IMR-90 (cell line): ENCODE results near the gene NAT14. TPM values are rescaled to one million over a fixed set of nuclear protein-coding genes. Genes with fewer than 3 reads are reported as not detected.

Experiments used
- ATAC-seq: fragments of 200-7000 bp; cut with Tn5 transposase; 2 replicates; pipeline ENCODE4 v1.9.1; 2020; ENCODE audit warnings: low read depth, mild to moderate bottlenecking, moderate library complexity
- BruUV-seq: library from RNA; stranded (reverse); fragments of 400-500 nt; replicated peaks from 2 replicates; lab custom pipeline; 2021; lab: Mats Ljungman, UMichigan
- CTCF ChIA-PET: fragments of 300-600 bp; formaldehyde crosslinking; extraction: SDS; loops from one replicate; lab custom pipeline; 2021; ENCODE audit warnings: antibody characterized with exemption; lab: Yijun Ruan, JAX
- POLR2A ChIA-PET: fragments of 300-600 bp; sonication (Branson Sonifier 250); formaldehyde crosslinking; loops from one replicate; lab custom pipeline; 2022; ENCODE audit warnings: antibody characterized with exemption; ENCODE audit not compliant: unreplicated experiment; lab: Charles Lee
- DNase-seq: peaks from one replicate; pipeline ENCODE4 v3.0.0; 2013
- H2AFZ ChIP-seq: replicated peaks from 2 replicates; pipeline ENCODE3; 2013; ENCODE audit warnings: low read length, mild to moderate bottlenecking; ENCODE audit not compliant: poor library complexity
- H2AK5ac ChIP-seq: 2 replicates; pipeline ENCODE4 v1.6.1; 2013; ENCODE audit warnings: low read depth, low read length, inconsistent platforms
- H2AK9ac ChIP-seq: replicated peaks from 2 replicates; pipeline ENCODE3; 2013; ENCODE audit warnings: mild to moderate bottlenecking, low read depth, low read length, moderate library complexity; ENCODE audit not compliant: poor library complexity
- H2BK120ac ChIP-seq: 2 replicates; pipeline ENCODE4 v1.6.1; 2013; ENCODE audit warnings: low read depth, low read length, inconsistent platforms
- H2BK15ac ChIP-seq: 3 replicates; pipeline ENCODE4 v1.6.1; 2013; ENCODE audit warnings: low read depth, low read length, inconsistent platforms
- H2BK20ac ChIP-seq: 2 replicates; pipeline ENCODE4 v1.6.1; 2013; ENCODE audit warnings: low read depth, mild to moderate bottlenecking, inconsistent platforms, low read length, moderate library complexity
- H2BK5ac ChIP-seq: 2 replicates; pipeline ENCODE4 v1.6.1; 2013; ENCODE audit warnings: mild to moderate bottlenecking, low read depth, low read length, inconsistent platforms; ENCODE audit not compliant: poor library complexity, severe bottlenecking
- H3K14ac ChIP-seq: replicated peaks from 2 replicates; pipeline ENCODE4 v1.6.1; 2013; ENCODE audit warnings: low read depth, low read length, inconsistent platforms
- H3K18ac ChIP-seq: 2 replicates; pipeline ENCODE4 v1.6.1; 2013; ENCODE audit warnings: low read depth, low read length, control low read depth
- H3K23ac ChIP-seq: 2 replicates; pipeline ENCODE4 v1.6.1; 2013; ENCODE audit warnings: low read depth, low read length, inconsistent platforms
- H3K27ac ChIP-seq: 2 replicates; pipeline ENCODE4 v1.5.1; 2013; ENCODE audit warnings: mild to moderate bottlenecking, control low read depth, low read length; ENCODE audit not compliant: insufficient read depth
- H3K27me3 ChIP-seq: 2 replicates; pipeline ENCODE4 v1.6.1; 2013; ENCODE audit warnings: low read length; ENCODE audit not compliant: control insufficient read depth, insufficient read depth
- H3K36me3 ChIP-seq: 2 replicates; pipeline ENCODE4 v1.6.1; 2013; ENCODE audit warnings: low read length, mixed read lengths; ENCODE audit not compliant: control insufficient read depth, insufficient read depth
- H3K4ac ChIP-seq: 2 replicates; pipeline ENCODE4 v1.6.1; 2013; ENCODE audit warnings: low read depth, low read length, inconsistent platforms
- H3K4me1 ChIP-seq: 2 replicates; pipeline ENCODE4 v1.6.1; 2013; ENCODE audit warnings: low read length, mixed read lengths; ENCODE audit not compliant: control insufficient read depth, insufficient read depth
- H3K4me2 ChIP-seq: 2 replicates; pipeline ENCODE4 v1.6.1; 2013; ENCODE audit warnings: low read depth, mild to moderate bottlenecking, control low read depth, low read length, moderate library complexity
- H3K4me3 ChIP-seq: 2 replicates; pipeline ENCODE4 v1.5.1; 2013; ENCODE audit warnings: low read depth, mild to moderate bottlenecking, control low read depth, low read length, moderate library complexity; ENCODE audit not compliant: insufficient read depth
- H3K56ac ChIP-seq: 2 replicates; pipeline ENCODE4 v1.6.1; 2013; ENCODE audit warnings: low read length, inconsistent platforms; ENCODE audit not compliant: insufficient read depth; ENCODE audit errors: extremely low read depth
- H3K79me1 ChIP-seq, 2 experiments: 2 replicates each; pipeline ENCODE4 v1.6.1; 2013; ENCODE audit warnings: low read length in 2 of 2, inconsistent platforms in 1 of 2, low read depth in 1 of 2
- H3K9ac ChIP-seq: 2 replicates; pipeline ENCODE4 v1.6.1; 2013; ENCODE audit warnings: low read depth, low read length, control low read depth
- H3K9me1 ChIP-seq: 2 replicates; pipeline ENCODE4 v1.6.1; 2013; ENCODE audit warnings: low read length, inconsistent platforms; ENCODE audit not compliant: insufficient read depth
- H3K9me3 ChIP-seq: 2 replicates; pipeline ENCODE4 v1.6.1; 2013; ENCODE audit warnings: low read length; ENCODE audit not compliant: control insufficient read depth, insufficient read depth
- H4K20me1 ChIP-seq: 2 replicates; pipeline ENCODE4 v1.6.1; 2013; ENCODE audit warnings: low read length, inconsistent platforms; ENCODE audit not compliant: insufficient read depth
- H4K5ac ChIP-seq: 2 replicates; pipeline ENCODE4 v1.6.1; 2013; ENCODE audit warnings: mild to moderate bottlenecking, low read depth, low read length, control low read depth
- H4K8ac ChIP-seq, 2 experiments: 2 replicates each; pipeline ENCODE4 v1.6.1; 2013; ENCODE audit warnings: low read depth in 2 of 2, low read length in 2 of 2, control low read depth in 1 of 2, inconsistent platforms in 1 of 2
- H4K91ac ChIP-seq: 2 replicates; pipeline ENCODE4 v1.6.1; 2013; ENCODE audit warnings: low read depth, low read length, inconsistent platforms; ENCODE audit not compliant: insufficient read depth
- CEBPB ChIP-seq: IDR thresholded peaks from 2 replicates; pipeline ENCODE4 v1.6.1; 2012; ENCODE audit warnings: low read depth, low read length, improper control_type of control experiment
- MAZ ChIP-seq: IDR thresholded peaks from 2 replicates; pipeline ENCODE4 v1.6.1; 2012; ENCODE audit warnings: low read depth, mild to moderate bottlenecking, low read length, improper control_type of control experiment, moderate library complexity, borderline replicate concordance
- RFX5 ChIP-seq: IDR thresholded peaks from 2 replicates; pipeline ENCODE4 v1.8.0; 2012; ENCODE audit warnings: low read depth, mild to moderate bottlenecking, low read length, moderate library complexity
- SMC3 ChIP-seq: fragments of 150-350 bp; IDR thresholded peaks from 2 replicates; pipeline ENCODE4 v1.6.1; 2016; ENCODE audit warnings: low read depth, mild to moderate bottlenecking, antibody characterized with exemption, low read length, moderate library complexity
- WGBS, 2 experiments: methylation state at CpG; one replicate each; pipeline versions ENCODE4 v1.1.5 to v1.1.7; 2013; ENCODE audit warnings: missing lambda C conversion rate in 2 of 2; ENCODE audit not compliant: insufficient read length in 1 of 2; ENCODE audit errors: extremely low coverage in 2 of 2; 5-methylcytosine and 5-hydroxymethylcytosine counted together
- dilution Hi-C: fragments of 300-500 bp; cut with HindIII; formaldehyde crosslinking; loops from one replicate; pipeline ENCODE4 v1.14.3; 2018; ENCODE audit warnings: low sequenced_read_pairs; ENCODE audit not compliant: unreplicated experiment
- in situ Hi-C: fragments of 300-500 bp; cut with MboI; formaldehyde crosslinking; loops from 3 replicates; pipeline ENCODE4 v1.14.3; 2019; ENCODE audit warnings: low sequenced_read_pairs, inconsistent platforms, mixed read lengths
- intact Hi-C: fragments of 100-400 bp; cut with micrococcal nuclease; formaldehyde crosslinking; loops from 2 replicates; pipeline ENCODE4 v1.10.0; 2022
- polyA plus RNA-seq, 3 experiments: library from polyadenylated mRNA; depleted of rRNA; stranded (reverse); fragments of >200 nt; gene quantifications; 2 replicates each; pipeline ENCODE4 v1.2.3, GENCODE V29; 2012; ENCODE audit warnings: low replicate concordance in 1 of 3
- total RNA-seq: library from RNA; depleted of rRNA; stranded (reverse); fragments of >200 nt; gene quantifications from 2 replicates; pipeline ENCODE4 v1.2.3, GENCODE V29; 2012

NAT14 gene
- total and polyA plus RNA-seq, 2 of the 4 experiments (the other 2 are of a cell fraction), result 4.3 to 41.2 TPM

DNA sequence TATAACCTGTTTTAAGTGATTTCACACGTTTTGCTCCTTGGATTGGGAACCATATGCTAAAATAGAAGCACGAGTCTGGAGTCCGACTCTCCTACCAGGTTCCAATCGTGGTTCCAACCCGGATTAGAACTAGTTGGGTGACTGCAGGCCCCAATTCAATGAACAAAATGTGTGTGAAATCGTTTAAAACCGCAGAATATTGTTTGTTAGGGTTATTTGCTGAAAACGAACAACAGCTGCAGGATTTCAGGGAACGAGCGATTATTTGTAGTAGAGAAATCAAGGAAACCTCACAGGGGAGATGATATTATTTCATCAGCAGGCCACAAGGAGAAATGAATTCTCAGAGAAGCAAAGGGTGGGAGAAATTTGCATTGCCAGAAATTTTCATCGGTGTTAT is 20.0 kb downstream of the NAT14 start:
- ChIA-PET CTCF (interaction anchor here (0.7 to 2.0 kb wide), 4 partner anchors 10 to 38 kb away, joined by 3 to 24 read pairs (median 6); no protein-coding TSS in a partner anchor), POLR2A (no interaction called here)
- no peak overlapping the region for H2AK9ac ChIP-seq

More for the DNA sequence above, 20.0 kb downstream of the NAT14 start:
- no TSS peak for BruUV-seq
- dilution Hi-C loops, result no loop called here
- H4K20me1 ChIP-seq, result no peaks in the 10 kb centered on the region
- H3K56ac ChIP-seq, result no peak overlapping the region
- no peak overlapping the region for H4K91ac ChIP-seq
- no peaks in the 10 kb centered on the region for H3K9me1 ChIP-seq
- H3K4me2 ChIP-seq, result no peak overlapping the region
- DNase-seq (no peak), ATAC-seq (no peak)
- H3K27me3 ChIP-seq, result no peaks in the 10 kb centered on the region
- no peak overlapping the region for H4K8ac ChIP-seq
- H3K4ac ChIP-seq, result no peak overlapping the region
- TF ChIP-seq SMC3 (no peak), CEBPB (no peak), MAZ (no peak), RFX5 (no peak)
- H4K5ac ChIP-seq, result no peak overlapping the region
- no peak overlapping the region for H3K4me3 ChIP-seq
- intact Hi-C loops, result loop anchor here (1.0 to 5.0 kb wide), 3 partner anchors 38 to 364 kb away; partner anchors contain the start of gene UBE2S
- H3K9ac ChIP-seq, result no peak overlapping the region
- H3K27ac ChIP-seq, result no peak overlapping the region
- no peak overlapping the region for H3K18ac ChIP-seq
- in situ Hi-C loops, result no loop called here
- no peak overlapping the region for H3K23ac ChIP-seq
- H2AFZ ChIP-seq, result no peak overlapping the region
- no peak overlapping the region for H3K14ac ChIP-seq
- H3K79me1 ChIP-seq, result no peaks in the 10 kb centered on the region
- no peak overlapping the region for H2AK5ac ChIP-seq
- WGBS, 2 experiments, result 72% methylated on average over 6 of the region's 11 CpGs; no CpG with 5 or more reads in 1 of the 2 experiments
- H3K36me3 ChIP-seq, result peaks cover 6% of the 10 kb centered on the region; the same call in 1 of the 2 replicates
- no peak overlapping the region for H2BK15ac ChIP-seq
- no peaks in the 10 kb centered on the region for H3K9me3 ChIP-seq
- no peak overlapping the region for H2BK5ac ChIP-seq
- H3K4me1 ChIP-seq, result no peaks in the 10 kb centered on the region
- H2BK20ac ChIP-seq, result no peak overlapping the region
- H2BK120ac ChIP-seq, result no peak overlapping the region
